ENCODE data around the gene WDR90.

DNA sequence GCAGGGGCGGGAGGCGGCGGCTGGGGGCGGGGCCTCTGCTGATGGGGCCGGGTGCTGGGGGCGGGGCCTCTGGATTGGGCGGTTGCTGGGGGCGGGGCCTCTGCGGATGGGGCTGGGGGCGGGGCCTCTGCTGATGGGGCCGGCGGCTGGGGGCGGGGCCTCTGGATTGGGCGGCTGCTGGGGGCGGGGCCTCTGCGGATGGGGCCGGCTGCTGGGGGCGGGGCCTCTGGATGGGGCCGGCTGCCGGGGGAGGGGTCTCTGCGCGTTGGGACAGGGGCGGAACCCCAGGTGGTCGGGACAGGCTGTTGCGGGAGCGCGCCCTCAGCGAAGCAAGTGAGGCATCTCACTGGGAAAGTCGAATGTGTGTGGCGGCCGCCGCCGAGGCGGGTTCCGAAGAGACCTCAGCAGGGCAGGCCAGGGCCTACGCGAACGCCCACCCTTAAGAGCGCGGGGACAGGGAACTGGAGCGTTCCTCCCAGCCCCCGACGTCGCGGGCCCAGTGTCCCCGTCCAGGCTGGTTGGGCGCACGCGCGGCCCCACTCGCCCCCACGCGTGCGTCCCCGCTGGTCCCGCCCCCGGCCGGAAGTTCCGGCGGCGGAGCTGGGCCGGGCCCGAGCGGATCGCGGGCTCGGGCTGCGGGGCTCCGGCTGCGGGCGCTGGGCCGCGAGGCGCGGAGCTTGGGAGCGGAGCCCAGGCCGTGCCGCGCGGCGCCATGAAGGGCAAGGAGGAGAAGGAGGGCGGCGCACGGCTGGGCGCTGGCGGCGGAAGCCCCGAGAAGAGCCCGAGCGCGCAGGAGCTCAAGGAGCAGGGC is 30.9 kb downstream of the WDR90 start, which contains the start of gene STUB1:
- TF ChIP-seq CTCF (IDR thresholded peaks at IDR 0.05; ENCODE audit: low read depth, low read length, poor library complexity, severe bottlenecking), result no peak
- no peak for TF ChIP-seq EZH2phosphoT487 (IDR thresholded peaks at IDR 0.05; ENCODE audit: borderline replicate concordance, low read length)
